IPS-20b (cell line): ENCODE results near the gene TGM3.

Source experiments
- H3K27ac ChIP-seq: one replicate; pipeline ENCODE4 v1.5.1; 2013; ENCODE audit warnings: low read length
- H3K27me3 ChIP-seq: 2 replicates; pipeline ENCODE4 v1.6.1; 2013; ENCODE audit warnings: mild to moderate bottlenecking, low read length, inconsistent platforms; ENCODE audit not compliant: insufficient read depth
- H3K36me3 ChIP-seq: 2 replicates; pipeline ENCODE4 v1.6.1; 2013; ENCODE audit warnings: low read depth, mild to moderate bottlenecking, inconsistent platforms, low read length, moderate library complexity; ENCODE audit not compliant: insufficient read depth
- H3K4me1 ChIP-seq: 2 replicates; pipeline ENCODE4 v1.6.1; 2013; ENCODE audit warnings: mild to moderate bottlenecking, control low read depth, inconsistent platforms, low read length, moderate library complexity; ENCODE audit not compliant: insufficient read depth
- H3K4me3 ChIP-seq: 2 replicates; pipeline ENCODE4 v1.5.1; 2013; ENCODE audit warnings: mild to moderate bottlenecking, low read length, inconsistent platforms
- H3K9ac ChIP-seq: 2 replicates; pipeline ENCODE4 v1.6.1; 2013; ENCODE audit warnings: low read depth, mild to moderate bottlenecking, inconsistent platforms, low read length, moderate library complexity
- H3K9me3 ChIP-seq: 2 replicates; pipeline ENCODE4 v1.6.1; 2013; ENCODE audit warnings: mild to moderate bottlenecking, low read depth, low read length, inconsistent platforms; ENCODE audit not compliant: insufficient read depth

Gene TGM3

GRCh38 chr20:2312876-2313275 lies 17.1 kb downstream of the TGM3 start:
- Histone ChIP-seq H3K4me3 (no peak overlapping the region), H3K36me3 (no peaks in the 10 kb centered on the region), H3K9me3 (no peaks in the 10 kb centered on the region), H3K4me1 (no peaks in the 10 kb centered on the region), H3K27me3 (no peaks in the 10 kb centered on the region), H3K27ac (no peak overlapping the region), H3K9ac (no peak overlapping the region)

- Histone ChIP-seq H3K36me3 (no peaks in the 10 kb centered on the region), H3K9ac (no peak overlapping the region), H3K9me3 (no peaks in the 10 kb centered on the region), H3K4me3 (no peak overlapping the region), H3K27me3 (no peaks in the 10 kb centered on the region), H3K27ac (no peak overlapping the region), H3K4me1 (no peaks in the 10 kb centered on the region)
These were observed 17.5 kb downstream of the TGM3 start for GRCh38 chr20:2313316-2313715.

GRCh38 chr20:2314759-2315439 lies 19.1 kb downstream of the TGM3 start:
- H3K27me3 ChIP-seq: no peaks in the 10 kb centered on the region
- H3K27ac ChIP-seq: no peak overlapping the region
- H3K4me1 ChIP-seq: no peaks in the 10 kb centered on the region
- no peaks in the 10 kb centered on the region for H3K9me3 ChIP-seq
- no peak overlapping the region for H3K4me3 ChIP-seq
- H3K36me3 ChIP-seq: no peaks in the 10 kb centered on the region
- H3K9ac ChIP-seq: no peak overlapping the region

- Histone ChIP-seq H3K4me1 (no peaks in the 10 kb centered on the region), H3K27me3 (no peaks in the 10 kb centered on the region), H3K9ac (no peak overlapping the region), H3K27ac (no peak overlapping the region), H3K4me3 (no peak overlapping the region), H3K36me3 (no peaks in the 10 kb centered on the region), H3K9me3 (no peaks in the 10 kb centered on the region)
These were observed 19.6 kb downstream of the TGM3 start for GRCh38 chr20:2315440-2315778.

- Histone ChIP-seq H3K9me3 (no peaks in the 10 kb centered on the region), H3K9ac (no peak overlapping the region), H3K4me1 (no peaks in the 10 kb centered on the region), H3K27ac (no peak overlapping the region), H3K27me3 (no peaks in the 10 kb centered on the region), H3K4me3 (no peak overlapping the region), H3K36me3 (no peaks in the 10 kb centered on the region)
These were observed 21.2 kb downstream of the TGM3 start for GRCh38 chr20:2316847-2317495.

- no peaks in the 10 kb centered on the region for H3K27me3 ChIP-seq
- no peaks in the 10 kb centered on the region for H3K4me1 ChIP-seq
- H3K9me3 ChIP-seq: no peaks in the 10 kb centered on the region
- no peak overlapping the region for H3K27ac ChIP-seq
- no peak overlapping the region for H3K4me3 ChIP-seq
- no peak overlapping the region for H3K9ac ChIP-seq
- no peaks in the 10 kb centered on the region for H3K36me3 ChIP-seq
These were observed 25.2 kb downstream of the TGM3 start for GRCh38 chr20:2320813-2321658.

GRCh38 chr20:2323051-2323450 lies 27.2 kb downstream of the TGM3 start:
- no peak overlapping the region for H3K4me3 ChIP-seq
- no peak overlapping the region for H3K27ac ChIP-seq
- no peaks in the 10 kb centered on the region for H3K4me1 ChIP-seq

GRCh38 chr20:2326046-2326445 lies 30.2 kb downstream of the TGM3 start:
- Histone ChIP-seq H3K9ac (no peak overlapping the region), H3K9me3 (no peaks in the 10 kb centered on the region), H3K4me3 (no peak overlapping the region), H3K27me3 (no peaks in the 10 kb centered on the region), H3K36me3 (no peaks in the 10 kb centered on the region), H3K27ac (no peak overlapping the region), H3K4me1 (no peaks in the 10 kb centered on the region)

More at GRCh38 chr20:2323051-2323450, 27.2 kb downstream of the TGM3 start:
- no peaks in the 10 kb centered on the region for H3K27me3 ChIP-seq
- no peaks in the 10 kb centered on the region for H3K36me3 ChIP-seq
- no peaks in the 10 kb centered on the region for H3K9me3 ChIP-seq
- no peak overlapping the region for H3K9ac ChIP-seq

- Histone ChIP-seq H3K9me3 (no peaks in the 10 kb centered on the region), H3K9ac (no peak overlapping the region), H3K27me3 (no peaks in the 10 kb centered on the region), H3K36me3 (no peaks in the 10 kb centered on the region), H3K27ac (no peak overlapping the region), H3K4me3 (no peak overlapping the region), H3K4me1 (no peaks in the 10 kb centered on the region)
These were observed 32.1 kb downstream of the TGM3 start for GRCh38 chr20:2327620-2328555.

GRCh38 chr20:2329286-2329685 lies 33.5 kb downstream of the TGM3 start:
- Histone ChIP-seq H3K27me3 (no peaks in the 10 kb centered on the region), H3K9ac (no peak overlapping the region), H3K27ac (no peak overlapping the region), H3K9me3 (no peaks in the 10 kb centered on the region), H3K4me3 (no peak overlapping the region), H3K4me1 (no peaks in the 10 kb centered on the region), H3K36me3 (no peaks in the 10 kb centered on the region)

GRCh38 chr20:2330090-2330695 lies 34.4 kb downstream of the TGM3 start:
- Histone ChIP-seq H3K9me3 (no peaks in the 10 kb centered on the region), H3K27me3 (no peaks in the 10 kb centered on the region), H3K4me3 (no peak overlapping the region), H3K4me1 (no peaks in the 10 kb centered on the region), H3K36me3 (no peaks in the 10 kb centered on the region), H3K9ac (no peak overlapping the region), H3K27ac (no peak overlapping the region)
